ENCODE results near the gene CAMTA1. TPM values are rescaled to one million over a fixed set of nuclear protein-coding genes. Genes with fewer than 3 reads are reported as not detected.

CAMTA1 gene
- total and polyA plus RNA-seq, 4 donors: 18.0 to 93.5 (median 35.8) TPM

DNA sequence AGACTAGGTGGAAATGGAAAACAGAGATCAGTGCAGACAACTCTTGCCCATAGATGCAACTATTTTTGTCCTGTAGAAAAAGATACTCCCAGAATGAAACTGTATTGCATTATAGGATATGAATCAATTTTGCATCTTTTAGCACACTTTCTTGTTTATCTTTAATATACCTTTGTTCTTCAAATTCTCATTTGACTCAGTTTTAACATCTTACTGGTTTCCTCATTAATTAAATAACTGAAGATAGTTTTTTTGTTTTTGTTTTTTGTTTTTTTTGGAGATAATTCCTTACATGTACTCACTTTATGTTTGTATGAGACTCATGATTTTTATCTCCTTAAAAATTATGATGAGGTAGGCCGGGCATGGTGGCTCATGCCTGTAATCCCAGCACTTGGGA, 10.9 kb upstream of the CAMTA1 start:
- H3K36me3 ChIP-seq (ENCODE audit: control insufficient read depth in 4 of 4, insufficient read depth in 3 of 4, low read depth in 1 of 4, low read length in 3 of 4): no peaks in the 10 kb centered on the region
- H3K9me3 ChIP-seq (ENCODE audit: control insufficient read depth in 4 of 4, low read length in 3 of 4): peaks cover 0 to 3% (median 0%) of the 10 kb centered on the region in 4 donors
- H3K4me1 ChIP-seq (ENCODE audit: control insufficient read depth in 4 of 4, insufficient read depth in 4 of 4, low read length in 3 of 4): no peaks in the 10 kb centered on the region
- H3K27ac ChIP-seq (ENCODE audit: low read depth in 1 of 2, low read length in 2 of 2): no peak overlapping the region
- TF ChIP-seq YY1 (IDR thresholded peaks at IDR 0.05) (no peak), RAD21 (IDR thresholded peaks at IDR 0.05) (no peak), HNF4G (IDR thresholded peaks at IDR 0.05) (no peak), SP1 (IDR thresholded peaks at IDR 0.05) (no peak), RXRA (IDR thresholded peaks at IDR 0.05) (no peak), FOXA2 (IDR thresholded peaks at IDR 0.05) (no peak), HNF4A (conservative IDR thresholded peaks at IDR 0.05) (no peak), FOXA1 (IDR thresholded peaks at IDR 0.05) (no peak)
- TF ChIP-seq, protein P1, sequence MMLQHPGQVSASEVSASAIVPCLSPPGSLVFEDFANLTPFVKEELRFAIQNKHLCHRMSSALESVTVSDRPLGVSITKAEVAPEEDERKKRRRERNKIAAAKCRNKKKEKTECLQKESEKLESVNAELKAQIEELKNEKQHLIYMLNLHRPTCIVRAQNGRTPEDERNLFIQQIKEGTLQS (IDR thresholded peaks at IDR 0.05): no peak
- H3K27me3 ChIP-seq (ENCODE audit: control insufficient read depth in 4 of 4, insufficient read depth in 4 of 4, low read length in 3 of 4): no peaks in the 10 kb centered on the region
- DNase-seq (ENCODE audit: low spot score): no peak
- 92% methylated on average over 1 of the region's 1 CpG for WGBS
- H3K9ac ChIP-seq (ENCODE audit: low read depth in 1 of 2, low read length in 2 of 2): no peak overlapping the region
- no peak overlapping the region for H3K4me3 ChIP-seq (ENCODE audit: low read depth in 1 of 3, low read length in 3 of 3)

DNA sequence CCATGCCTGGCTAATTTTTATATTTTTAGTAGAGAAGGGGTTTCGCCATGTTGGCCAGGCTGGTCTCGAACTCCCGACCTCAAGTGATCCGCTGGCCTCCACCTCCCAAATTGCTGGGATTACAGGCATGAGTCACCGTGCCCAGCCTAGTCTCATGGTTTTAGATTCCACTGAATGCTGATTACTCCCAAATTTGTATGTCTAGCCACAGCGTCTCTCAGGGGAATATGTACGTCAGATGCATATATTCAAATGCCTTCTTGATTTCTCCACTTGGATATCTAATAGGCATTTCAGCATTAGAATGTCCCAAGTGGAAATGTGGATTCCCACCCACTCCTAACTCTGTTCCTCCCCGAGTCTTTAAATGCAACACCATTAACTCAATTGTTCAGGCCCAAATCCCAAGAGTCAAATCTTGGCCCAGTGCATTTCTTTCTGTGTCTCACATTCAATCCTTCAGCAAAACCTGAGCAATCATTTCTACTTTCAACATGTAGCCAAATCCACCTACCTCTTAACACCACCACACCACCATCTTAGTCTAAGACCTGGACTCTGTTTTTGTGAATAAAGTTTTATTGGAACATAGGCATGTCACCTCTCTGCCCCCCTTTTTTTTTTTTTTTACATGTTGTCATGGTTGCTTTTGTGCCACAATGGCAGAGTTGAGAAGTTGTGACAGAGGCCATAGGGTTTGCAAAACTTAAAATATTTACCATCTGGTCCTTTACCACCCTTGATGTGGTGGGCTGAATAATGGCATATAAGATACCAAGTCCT, 9.8 kb upstream of the CAMTA1 start:
- Histone ChIP-seq H3K36me3 (ENCODE audit: control insufficient read depth in 4 of 4, insufficient read depth in 3 of 4, low read depth in 1 of 4, low read length in 3 of 4) (no peaks in the 10 kb centered on the region), H3K9ac (ENCODE audit: low read depth in 1 of 2, low read length in 2 of 2) (no peak overlapping the region), H3K4me1 (ENCODE audit: control insufficient read depth in 4 of 4, insufficient read depth in 4 of 4, low read length in 3 of 4) (no peaks in the 10 kb centered on the region), H3K4me3 (ENCODE audit: low read depth in 1 of 3, low read length in 3 of 3) (no peak overlapping the region), H3K27ac (ENCODE audit: low read depth in 1 of 2, low read length in 2 of 2) (no peak overlapping the region), H3K9me3 (ENCODE audit: control insufficient read depth in 4 of 4, low read length in 3 of 4) (peaks cover 0 to 3% (median 0%) of the 10 kb centered on the region in 4 donors), H3K27me3 (ENCODE audit: control insufficient read depth in 4 of 4, insufficient read depth in 4 of 4, low read length in 3 of 4) (no peaks in the 10 kb centered on the region)
- TF ChIP-seq, protein P2, sequence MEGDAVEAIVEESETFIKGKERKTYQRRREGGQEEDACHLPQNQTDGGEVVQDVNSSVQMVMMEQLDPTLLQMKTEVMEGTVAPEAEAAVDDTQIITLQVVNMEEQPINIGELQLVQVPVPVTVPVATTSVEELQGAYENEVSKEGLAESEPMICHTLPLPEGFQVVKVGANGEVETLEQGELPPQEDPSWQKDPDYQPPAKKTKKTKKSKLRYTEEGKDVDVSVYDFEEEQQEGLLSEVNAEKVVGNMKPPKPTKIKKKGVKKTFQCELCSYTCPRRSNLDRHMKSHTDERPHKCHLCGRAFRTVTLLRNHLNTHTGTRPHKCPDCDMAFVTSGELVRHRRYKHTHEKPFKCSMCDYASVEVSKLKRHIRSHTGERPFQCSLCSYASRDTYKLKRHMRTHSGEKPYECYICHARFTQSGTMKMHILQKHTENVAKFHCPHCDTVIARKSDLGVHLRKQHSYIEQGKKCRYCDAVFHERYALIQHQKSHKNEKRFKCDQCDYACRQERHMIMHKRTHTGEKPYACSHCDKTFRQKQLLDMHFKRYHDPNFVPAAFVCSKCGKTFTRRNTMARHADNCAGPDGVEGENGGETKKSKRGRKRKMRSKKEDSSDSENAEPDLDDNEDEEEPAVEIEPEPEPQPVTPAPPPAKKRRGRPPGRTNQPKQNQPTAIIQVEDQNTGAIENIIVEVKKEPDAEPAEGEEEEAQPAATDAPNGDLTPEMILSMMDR (IDR thresholded peaks at IDR 0.05; ENCODE audit: low read depth, low read length, missing input control): no peak
- WGBS: 95% methylated on average over 8 of the region's 8 CpGs
- DNase-seq (ENCODE audit: low spot score): no peak

DNA sequence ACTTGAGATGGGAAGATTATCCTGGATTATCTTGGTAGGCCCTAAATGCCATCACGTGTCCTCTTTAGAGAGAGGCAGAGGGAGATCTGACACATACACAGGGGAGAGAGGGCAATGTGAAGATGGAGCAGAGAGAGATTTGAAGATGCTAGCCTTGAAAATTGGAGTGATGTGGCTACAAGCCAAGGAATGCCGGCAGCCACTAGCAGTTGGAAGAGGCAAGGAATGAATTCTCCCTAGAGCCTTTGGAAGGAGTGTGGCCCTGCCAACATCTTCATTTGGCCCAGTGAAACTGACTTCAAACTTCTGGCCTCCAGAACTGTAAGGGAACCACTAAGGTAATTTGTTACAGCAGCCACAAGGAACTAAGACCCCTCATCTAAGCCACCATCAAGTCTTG, 8.9 kb upstream of the CAMTA1 start:
- no peaks in the 10 kb centered on the region for H3K4me1 ChIP-seq (ENCODE audit: control insufficient read depth in 4 of 4, insufficient read depth in 4 of 4, low read length in 3 of 4)
- peaks cover 0 to 3% (median 0%) of the 10 kb centered on the region in 4 donors for H3K9me3 ChIP-seq (ENCODE audit: control insufficient read depth in 4 of 4, low read length in 3 of 4)
- 96% methylated on average over 2 of the region's 2 CpGs for WGBS
- no peaks in the 10 kb centered on the region for H3K27me3 ChIP-seq (ENCODE audit: control insufficient read depth in 4 of 4, insufficient read depth in 4 of 4, low read length in 3 of 4)
- H3K9ac ChIP-seq (ENCODE audit: low read depth in 1 of 2, low read length in 2 of 2): no peak overlapping the region
- no peak overlapping the region for H3K4me3 ChIP-seq (ENCODE audit: low read depth in 1 of 3, low read length in 3 of 3)
- no peak for DNase-seq (ENCODE audit: low spot score)
- H3K27ac ChIP-seq (ENCODE audit: low read depth in 1 of 2, low read length in 2 of 2): no peak overlapping the region
- H3K36me3 ChIP-seq (ENCODE audit: control insufficient read depth in 4 of 4, insufficient read depth in 3 of 4, low read depth in 1 of 4, low read length in 3 of 4): no peaks in the 10 kb centered on the region
- TF ChIP-seq FOXA1 (IDR thresholded peaks at IDR 0.05) (no peak), RAD21 (IDR thresholded peaks at IDR 0.05) (no peak), FOXA2 (IDR thresholded peaks at IDR 0.05) (no peak), HNF4G (IDR thresholded peaks at IDR 0.05) (no peak), RXRA (IDR thresholded peaks at IDR 0.05) (no peak), TAF1 (conservative IDR thresholded peaks at IDR 0.05) (no peak), YY1 (IDR thresholded peaks at IDR 0.05) (no peak), EGR1 (IDR thresholded peaks at IDR 0.05; ENCODE audit: low read depth in 2 of 2) (no peak), JUND (IDR thresholded peaks at IDR 0.05) (no peak), GABPA (IDR thresholded peaks at IDR 0.05 in 1 of 2, conservative IDR thresholded peaks at IDR 0.05 in 1 of 2) (no peak)
- TF ChIP-seq, protein P3, sequence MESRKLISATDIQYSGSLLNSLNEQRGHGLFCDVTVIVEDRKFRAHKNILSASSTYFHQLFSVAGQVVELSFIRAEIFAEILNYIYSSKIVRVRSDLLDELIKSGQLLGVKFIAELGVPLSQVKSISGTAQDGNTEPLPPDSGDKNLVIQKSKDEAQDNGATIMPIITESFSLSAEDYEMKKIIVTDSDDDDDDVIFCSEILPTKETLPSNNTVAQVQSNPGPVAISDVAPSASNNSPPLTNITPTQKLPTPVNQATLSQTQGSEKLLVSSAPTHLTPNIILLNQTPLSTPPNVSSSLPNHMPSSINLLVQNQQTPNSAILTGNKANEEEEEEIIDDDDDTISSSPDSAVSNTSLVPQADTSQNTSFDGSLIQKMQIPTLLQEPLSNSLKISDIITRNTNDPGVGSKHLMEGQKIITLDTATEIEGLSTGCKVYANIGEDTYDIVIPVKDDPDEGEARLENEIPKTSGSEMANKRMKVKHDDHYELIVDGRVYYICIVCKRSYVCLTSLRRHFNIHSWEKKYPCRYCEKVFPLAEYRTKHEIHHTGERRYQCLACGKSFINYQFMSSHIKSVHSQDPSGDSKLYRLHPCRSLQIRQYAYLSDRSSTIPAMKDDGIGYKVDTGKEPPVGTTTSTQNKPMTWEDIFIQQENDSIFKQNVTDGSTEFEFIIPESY (IDR thresholded peaks at IDR 0.05): no peak
- TF ChIP-seq, protein P4, sequence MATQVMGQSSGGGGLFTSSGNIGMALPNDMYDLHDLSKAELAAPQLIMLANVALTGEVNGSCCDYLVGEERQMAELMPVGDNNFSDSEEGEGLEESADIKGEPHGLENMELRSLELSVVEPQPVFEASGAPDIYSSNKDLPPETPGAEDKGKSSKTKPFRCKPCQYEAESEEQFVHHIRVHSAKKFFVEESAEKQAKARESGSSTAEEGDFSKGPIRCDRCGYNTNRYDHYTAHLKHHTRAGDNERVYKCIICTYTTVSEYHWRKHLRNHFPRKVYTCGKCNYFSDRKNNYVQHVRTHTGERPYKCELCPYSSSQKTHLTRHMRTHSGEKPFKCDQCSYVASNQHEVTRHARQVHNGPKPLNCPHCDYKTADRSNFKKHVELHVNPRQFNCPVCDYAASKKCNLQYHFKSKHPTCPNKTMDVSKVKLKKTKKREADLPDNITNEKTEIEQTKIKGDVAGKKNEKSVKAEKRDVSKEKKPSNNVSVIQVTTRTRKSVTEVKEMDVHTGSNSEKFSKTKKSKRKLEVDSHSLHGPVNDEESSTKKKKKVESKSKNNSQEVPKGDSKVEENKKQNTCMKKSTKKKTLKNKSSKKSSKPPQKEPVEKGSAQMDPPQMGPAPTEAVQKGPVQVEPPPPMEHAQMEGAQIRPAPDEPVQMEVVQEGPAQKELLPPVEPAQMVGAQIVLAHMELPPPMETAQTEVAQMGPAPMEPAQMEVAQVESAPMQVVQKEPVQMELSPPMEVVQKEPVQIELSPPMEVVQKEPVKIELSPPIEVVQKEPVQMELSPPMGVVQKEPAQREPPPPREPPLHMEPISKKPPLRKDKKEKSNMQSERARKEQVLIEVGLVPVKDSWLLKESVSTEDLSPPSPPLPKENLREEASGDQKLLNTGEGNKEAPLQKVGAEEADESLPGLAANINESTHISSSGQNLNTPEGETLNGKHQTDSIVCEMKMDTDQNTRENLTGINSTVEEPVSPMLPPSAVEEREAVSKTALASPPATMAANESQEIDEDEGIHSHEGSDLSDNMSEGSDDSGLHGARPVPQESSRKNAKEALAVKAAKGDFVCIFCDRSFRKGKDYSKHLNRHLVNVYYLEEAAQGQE (IDR thresholded peaks at IDR 0.05): no peak
- TF ChIP-seq, protein P5, sequence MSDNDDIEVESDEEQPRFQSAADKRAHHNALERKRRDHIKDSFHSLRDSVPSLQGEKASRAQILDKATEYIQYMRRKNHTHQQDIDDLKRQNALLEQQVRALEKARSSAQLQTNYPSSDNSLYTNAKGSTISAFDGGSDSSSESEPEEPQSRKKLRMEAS (IDR thresholded peaks at IDR 0.05): no peak
- TF ChIP-seq, protein P2 (IDR thresholded peaks at IDR 0.05; ENCODE audit: low read depth, low read length, missing input control): no peak

All from liver (tissue), 9 donors.